ENCODE data around the gene DOHH. TPM values are rescaled to one million over a fixed set of nuclear protein-coding genes. Genes with fewer than 3 reads are reported as not detected.

DOHH gene
- total and polyA plus RNA-seq, 2 donors (not counting 3 experiments of a cell fraction or from before 2014, with no cell fraction given) = 8.7 to 15.2 TPM

- Histone ChIP-seq H3K4me1 (ENCODE audit: control insufficient read depth, extremely low read depth, insufficient read depth, low read length) (peaks cover 20% of the 10 kb centered on the region), H3K27me3 (ENCODE audit: control insufficient read depth in 2 of 2, insufficient read depth in 2 of 2, low read length in 2 of 2) (no peaks in the 10 kb centered on the region), H3K9me3 (replicated peaks; ENCODE audit: control insufficient read depth, insufficient read depth, low read length) (no peaks in the 10 kb centered on the region), H2AFZ (ENCODE audit: low read depth, low read length) (no peak overlapping the region), H3K9me1 (replicated peaks; ENCODE audit: control insufficient read depth, extremely low read depth, insufficient read depth, low read length) (no peaks in the 10 kb centered on the region), H3K27ac (ENCODE audit: insufficient read depth, low read depth, low read length) (no peak overlapping the region), H3K4me3 (replicated peaks in 1 of 3; ENCODE audit: insufficient read depth in 1 of 3, low read depth in 1 of 3, low read length in 3 of 3) (no peak overlapping the region), H3K36me3 (ENCODE audit: control insufficient read depth in 2 of 2, extremely low read depth in 1 of 2, insufficient read depth in 2 of 2, low read length in 2 of 2) (peaks cover 0 to 8% of the 10 kb centered on the region in 2 experiments), H3K79me2 (ENCODE audit: control insufficient read depth, insufficient read depth, low read length) (no peaks in the 10 kb centered on the region), H3K4me2 (ENCODE audit: insufficient read depth, low read length) (no peak overlapping the region), H4K20me1 (replicated peaks; ENCODE audit: control insufficient read depth, extremely low read depth, insufficient read depth, low read length) (no peaks in the 10 kb centered on the region), H3K9ac (replicated peaks; ENCODE audit: extremely low read depth, insufficient read depth, low read length) (no peak overlapping the region)
- TF ChIP-seq MAX (IDR thresholded peaks at IDR 0.05; ENCODE audit: insufficient read depth, insufficient read length) (no peak), GATA2 (IDR thresholded peaks at IDR 0.05; ENCODE audit: insufficient read depth, insufficient read length, low read depth, low read length) (no peak), POLR2A (IDR thresholded peaks at IDR 0.05; ENCODE audit: low read depth, low read length) (no peak), POLR2AphosphoS5 (IDR thresholded peaks at IDR 0.05; ENCODE audit: insufficient read depth, low read depth, low read length) (no peak), JUN (IDR thresholded peaks at IDR 0.05; ENCODE audit: borderline replicate concordance, insufficient read depth, insufficient read length, low read depth) (no peak), FOS (IDR thresholded peaks at IDR 0.05; ENCODE audit: borderline replicate concordance, insufficient read depth, low read length) (no peak), EZH2 (IDR thresholded peaks at IDR 0.05; ENCODE audit: borderline replicate concordance, low read depth, low read length, severe bottlenecking) (no peak), CTCF (IDR thresholded peaks at IDR 0.05; ENCODE audit: extremely low read depth in 1 of 2, insufficient read depth in 1 of 2, low read depth in 1 of 2, low read length in 2 of 2) (no peak), MYC (IDR thresholded peaks at IDR 0.05; ENCODE audit: low read depth, low read length) (no peak)
- ChIA-PET POLR2A (no interaction called here), CTCF (no interaction called here)
- TSS peak; percentile 12 for BruUV-seq (replicated peaks)
- FAIRE-seq (no peak), DNase-seq (ENCODE audit: low read depth, low spot score) (no peak)
- dilution Hi-C loops (cut with MboI; ENCODE audit: extremely low pct_ligation_motif_present, low sequenced_read_pairs) (no loop called here), intact Hi-C loops (cut with micrococcal nuclease) (no loop called here)
Observed at GRCh38 chr19:3462991-3463713, 37.3 kb downstream of the DOHH start.

Measured in endothelial cell of umbilical vein (primary cell).